GM12878 (cell line): ENCODE measurements around the gene GFPT1. TPM values are rescaled to one million over a fixed set of nuclear protein-coding genes. Genes with fewer than 3 reads are reported as not detected.

Experiments
- ATAC-seq: fragments of 200-7000 bp; cut with Tn5 transposase; 3 replicates; pipeline ENCODE4 v1.9.1; 2020; ENCODE audit warnings: mild to moderate bottlenecking, moderate library complexity
- BruUV-seq: library from RNA; stranded (reverse); fragments of 400-500 nt; replicated peaks from 2 replicates; lab custom pipeline; 2021; lab: Mats Ljungman, UMichigan
- CTCF ChIA-PET: fragments of 300-600 bp; sonication (Branson Sonifier 250); formaldehyde crosslinking; extraction: SDS; loops from one replicate; lab custom pipeline; 2021; ENCODE audit warnings: inconsistent platforms; lab: Yijun Ruan, JAX
- POLR2A ChIA-PET: fragments of 350-600 bp; formaldehyde crosslinking; extraction: SDS; loops from one replicate; lab custom pipeline; 2021; ENCODE audit warnings: inconsistent platforms; lab: Charles Lee
- RAD21 ChIA-PET: fragments of 300-600 bp; sonication (Branson Sonifier 250); formaldehyde crosslinking; loops from one replicate; lab custom pipeline; 2023; ENCODE audit warnings: antibody characterized with exemption; ENCODE audit not compliant: unreplicated experiment; lab: Charles Lee
- SMC1A ChIA-PET: fragments of 300-600 bp; sonication (Branson Sonifier 250); formaldehyde crosslinking; loops from one replicate; lab custom pipeline; 2023; ENCODE audit not compliant: unreplicated experiment, uncharacterized antibody; lab: Charles Lee
- DNase-seq: peaks from one replicate; pipeline ENCODE4 v3.0.0-alpha.2; 2011; ENCODE audit warnings: low read depth, low spot score
- FAIRE-seq: peaks from 3 replicates; lab custom pipeline; 2011; peaks lifted over from hg19 to GRCh38; lab: Jason Lieb, UNC
- H2AFZ ChIP-seq: 2 replicates; pipeline ENCODE4 v1.6.0; 2011; ENCODE audit warnings: low read depth, low read length, control low read depth; ENCODE audit not compliant: control insufficient read depth
- H3K27ac ChIP-seq: 2 replicates; pipeline ENCODE4 v1.5.1; 2011; ENCODE audit warnings: control low read depth; ENCODE audit not compliant: control insufficient read depth, insufficient read depth
- H3K27me3 ChIP-seq, 2 experiments: replicated peaks in 1 of 2; 2 replicates each; pipeline versions ENCODE4 v1.6.0 to v1.6.1; 2011; ENCODE audit warnings: low read length in 1 of 2; ENCODE audit not compliant: control insufficient read depth in 2 of 2, insufficient read depth in 2 of 2
- H3K36me3 ChIP-seq, 2 experiments: 2 replicates each; pipeline ENCODE4 v1.5.1; 2011; ENCODE audit warnings: low read length in 1 of 2; ENCODE audit not compliant: control insufficient read depth in 2 of 2, insufficient read depth in 2 of 2
- H3K4me1 ChIP-seq: 2 replicates; pipeline ENCODE4 v1.6.1; 2011; ENCODE audit warnings: mild to moderate bottlenecking, low read length, moderate library complexity, mixed read lengths; ENCODE audit not compliant: control insufficient read depth, insufficient read depth
- H3K4me2 ChIP-seq: 2 replicates; pipeline ENCODE4 v1.6.0; 2011; ENCODE audit warnings: control low read depth; ENCODE audit not compliant: control insufficient read depth, insufficient read depth
- H3K4me3 ChIP-seq: fragments of 200-600 bp; sonication (generic); 2 replicates; pipeline ENCODE4 v1.5.1; 2016
- H3K79me2 ChIP-seq: 2 replicates; pipeline ENCODE4 v1.6.0; 2011; ENCODE audit warnings: low read length; ENCODE audit not compliant: control insufficient read depth, insufficient read depth
- H3K9ac ChIP-seq: 2 replicates; pipeline ENCODE4 v1.8.0; 2011; ENCODE audit warnings: low read length, control low read depth, mixed read lengths; ENCODE audit not compliant: control insufficient read depth, insufficient read depth
- H3K9me3 ChIP-seq: replicated peaks from 3 replicates; pipeline ENCODE4 v1.5.1; 2011; ENCODE audit warnings: mild to moderate bottlenecking, low read length; ENCODE audit not compliant: control insufficient read depth, insufficient read depth
- H4K20me1 ChIP-seq: 2 replicates; pipeline ENCODE4 v1.6.0; 2011; ENCODE audit not compliant: control insufficient read depth, insufficient read depth
- GATAD2B ChIP-seq: fragments of 450-650 bp; conservative IDR thresholded peaks from 2 replicates; pipeline ENCODE4 v1.6.1; 2017; ENCODE audit warnings: low read depth, mild to moderate bottlenecking, moderate library complexity
- MLLT1 ChIP-seq: fragments of 450-650 bp; IDR thresholded peaks from 2 replicates; pipeline ENCODE4 v1.6.1; 2016; ENCODE audit warnings: mild to moderate bottlenecking
- WGBS: methylation state at CpG from one replicate; pipeline ENCODE4 v1.1.6; 2016; ENCODE audit warnings: low lambda C conversion rate; ENCODE audit not compliant: insufficient replicate concordance, insufficient coverage; ENCODE audit errors: missing lambda C conversion rate; 5-methylcytosine and 5-hydroxymethylcytosine counted together
- in situ Hi-C: fragments of 300-500 bp; cut with MboI; formaldehyde crosslinking; loops from 9 replicates; pipeline ENCODE4 v1.14.3; 2018; ENCODE audit warnings: mixed read lengths
- intact Hi-C: fragments of 100-400 bp; cut with micrococcal nuclease; formaldehyde crosslinking; loops from one replicate; pipeline ENCODE4 v1.14.2; 2022; ENCODE audit not compliant: unreplicated experiment
- polyA plus RNA-seq, 11 experiments: library from polyadenylated mRNA; depleted of rRNA in 4 of 11; unstranded in 6 of 11; stranded (reverse) in 5 of 11; fragments of >200 nt; fragmentation: Nextera tagmentation in 4 of 11; fragmentation: Illumina TruSeq in 1 of 11; extraction: Ambion mirVana in 4 of 11; extraction: Trizol in 1 of 11; gene quantifications; 1 replicate in 1 of 11; 2 replicates in 10 of 11; pipeline versions ENCODE4 v1.2.1 to v1.2.3, GENCODE V29; 2011 to 2016; ENCODE audit warnings: inconsistent platforms in 2 of 11, missing spikeins in 2 of 11, low read depth in 1 of 11
- total RNA-seq, 4 experiments: library from RNA; depleted of rRNA in 3 of 4; stranded (reverse); fragments of >200 nt in 3 of 4; fragmentation: Illumina TruSeq in 1 of 4; extraction: Trizol in 1 of 4; gene quantifications; 2 replicates each; pipeline versions ENCODE4 v1.2.1 to v1.2.3, GENCODE V29; 2013 to 2021

GFPT1 gene
- total and polyA plus RNA-seq, 10 of the 15 experiments (the other 5 are each of a cell fraction or from before 2014, with no cell fraction given), result 10.1 to 95.2 (median 24.5) TPM

- BruUV-seq, result no TSS peak
- Histone ChIP-seq H3K4me1 (peaks cover 12% of the 10 kb centered on the region; the same call in 1 of the 2 replicates), H3K36me3 (no peaks in the 10 kb centered on the region), H3K79me2 (peaks cover 80% of the 10 kb centered on the region), H4K20me1 (no peaks in the 10 kb centered on the region; the same call in 1 of the 2 replicates), H3K9ac (no peak overlapping the region), H2AFZ (no peak overlapping the region), H3K27ac (no peak overlapping the region), H3K4me2 (peak overlapping the region; percentile 81), H3K9me3 (no peaks in the 10 kb centered on the region), H3K27me3 (no peaks in the 10 kb centered on the region), H3K4me3 (peak overlapping the region; percentile 54; the same call in 1 of the 2 replicates)
- ChIA-PET CTCF (interaction anchor here (0.6 to 3.7 kb wide), 4 partner anchors 9 to 181 kb away, joined by 3 to 30 read pairs (median 11); partner anchors contain the start of gene NFU1), SMC1A (interaction anchor here (1.2 to 2.2 kb wide), 2 partner anchors 8 to 132 kb away, joined by 3 to 27 read pairs; no protein-coding TSS in a partner anchor), RAD21 (interaction anchor here (1.0 to 1.9 kb wide), 2 partner anchors 19 to 46 kb away, joined by 3 to 4 read pairs; no protein-coding TSS in a partner anchor), POLR2A (interaction anchor here (0.7 to 2.7 kb wide), 7 partner anchors 9 to 412 kb away, joined by 3 to 16 read pairs (median 3); partner anchors contain the start of gene NFU1)
- no peak for FAIRE-seq
- TF ChIP-seq MLLT1, result peak; percentile 90
- TF ChIP-seq GATAD2B, result no peak
- no peak for DNase-seq
- no peak for ATAC-seq
- in situ Hi-C loops, result no loop called here
- 97% methylated on average over 2 of the region's 5 CpGs for WGBS
- intact Hi-C loops, result loop anchor here (10.0 kb wide), 1 partner anchor 260 kb away; the partner anchor contains the start of gene AAK1
Measured at GRCh38 chr2:69384618-69385081, 2.4 kb downstream of the GFPT1 start.
